BLaER1 treated with 17β-estradiol and CSF1 and Interleukin-3, amounts not matched to agents 10 nM and 100 nM (cell line): Measurements from ENCODE around the gene ATXN7L1.

Experiments used
- H3K27ac ChIP-seq, 11 experiments: shearing (Covaris generic); formaldehyde crosslinking; 2 replicates each; pipeline ENCODE4 v1.8.1; 2022
- H3K27me3 ChIP-seq, 11 experiments: shearing (Covaris generic); formaldehyde crosslinking; 2 replicates each; pipeline ENCODE4 v1.8.1; 2022
- H3K36me3 ChIP-seq, 11 experiments: shearing (Covaris generic); formaldehyde crosslinking; 2 replicates each; pipeline ENCODE4 v1.8.1; 2022
- H3K4me1 ChIP-seq, 10 experiments: shearing (Covaris generic); formaldehyde crosslinking; 2 replicates each; pipeline ENCODE4 v1.8.1; 2022
- H3K4me2 ChIP-seq, 11 experiments: shearing (Covaris generic); formaldehyde crosslinking; 2 replicates each; pipeline ENCODE4 v1.8.1; 2022
- H3K4me3 ChIP-seq, 10 experiments: shearing (Covaris generic); formaldehyde crosslinking; 2 replicates each; pipeline ENCODE4 v1.8.1; 2022
- H3K9ac ChIP-seq, 11 experiments: shearing (Covaris generic); formaldehyde crosslinking; 2 replicates each; pipeline ENCODE4 v1.8.1; 2022
- H3K9me3 ChIP-seq, 11 experiments: shearing (Covaris generic); formaldehyde crosslinking; replicated peaks in 1 of 11; 2 replicates each; pipeline ENCODE4 v1.8.1; 2022
- H4K20me1 ChIP-seq, 11 experiments: shearing (Covaris generic); formaldehyde crosslinking; 2 replicates each; pipeline ENCODE4 v1.8.1; 2022
- Cebpa-rat ChIP-seq, 11 experiments: shearing (Covaris generic); IDR thresholded peaks; 2 replicates each; pipeline ENCODE4 v1.8.1; 2022

Gene ATXN7L1

GRCh38 chr7:105655500-105656380 is 220.7 kb downstream of the ATXN7L1 start:
- Histone ChIP-seq H3K4me2 (no peak overlapping the region), H3K27me3 (no peaks in the 10 kb centered on the region), H4K20me1 (peaks cover 18 to 76% (median 35%) of the 10 kb centered on the region in 11 experiments; a peak in 17 of 22 replicates), H3K9ac (no peak overlapping the region), H3K4me1 (no peaks in the 10 kb centered on the region), H3K9me3 (no peaks in the 10 kb centered on the region), H3K36me3 (peaks cover 13 to 96% (median 46%) of the 10 kb centered on the region in 11 experiments; a peak in 19 of 22 replicates), H3K27ac (no peak overlapping the region), H3K4me3 (no peak overlapping the region)
- TF ChIP-seq Cebpa-rat (IDR thresholded peaks at IDR 0.05) = no peak

- Histone ChIP-seq H3K9ac (no peak overlapping the region), H3K4me3 (no peak overlapping the region), H3K4me2 (no peak overlapping the region), H3K36me3 (peaks cover 9 to 96% (median 43%) of the 10 kb centered on the region in 11 experiments; a peak in 16 of 22 replicates), H4K20me1 (peaks cover 18 to 74% (median 35%) of the 10 kb centered on the region in 11 experiments; a peak in 17 of 22 replicates), H3K4me1 (no peaks in the 10 kb centered on the region), H3K27ac (no peak overlapping the region), H3K9me3 (no peaks in the 10 kb centered on the region), H3K27me3 (no peaks in the 10 kb centered on the region)
- TF ChIP-seq Cebpa-rat (IDR thresholded peaks at IDR 0.05) = no peak
These were observed 221.3 kb downstream of the ATXN7L1 start for GRCh38 chr7:105655067-105655466.

GRCh38 chr7:105654095-105654686 is 222.2 kb downstream of the ATXN7L1 start:
- no peaks in the 10 kb centered on the region for H3K27me3 ChIP-seq
- no peak overlapping the region for H3K9ac ChIP-seq
- H4K20me1 ChIP-seq = peaks cover 18 to 65% (median 35%) of the 10 kb centered on the region in 11 experiments; a peak in 17 of 22 replicates
- H3K4me1 ChIP-seq = peaks cover 0 to under 1% (median 0%) of the 10 kb centered on the region in 10 experiments; a peak in 1 of 20 replicates
- H3K4me3 ChIP-seq = no peak overlapping the region
- H3K4me2 ChIP-seq = no peak overlapping the region
- peaks cover 2 to 96% (median 34%) of the 10 kb centered on the region in 11 experiments; a peak in 16 of 22 replicates for H3K36me3 ChIP-seq
- TF ChIP-seq Cebpa-rat (IDR thresholded peaks at IDR 0.05) = peak in 2 of 11 experiments; percentile 22 to 34; a peak in 1 of 22 replicates
- H3K27ac ChIP-seq = no peak overlapping the region
- no peaks in the 10 kb centered on the region for H3K9me3 ChIP-seq

- Histone ChIP-seq H3K9me3 (no peaks in the 10 kb centered on the region), H3K36me3 (peaks cover 0 to 96% (median 27%) of the 10 kb centered on the region in 11 experiments; a peak in 16 of 22 replicates), H3K27ac (no peak overlapping the region), H4K20me1 (peaks cover 18 to 66% (median 35%) of the 10 kb centered on the region in 11 experiments; a peak in 17 of 22 replicates), H3K27me3 (no peaks in the 10 kb centered on the region), H3K9ac (no peak overlapping the region), H3K4me2 (no peak overlapping the region), H3K4me1 (peaks cover 0 to 7% (median 3%) of the 10 kb centered on the region in 10 experiments; a peak in 4 of 20 replicates), H3K4me3 (no peak overlapping the region)
- no peak for TF ChIP-seq Cebpa-rat (IDR thresholded peaks at IDR 0.05)
These were observed 222.9 kb downstream of the ATXN7L1 start for GRCh38 chr7:105653441-105654005.

- no peak for TF ChIP-seq Cebpa-rat (IDR thresholded peaks at IDR 0.05)
- Histone ChIP-seq H3K4me3 (no peak overlapping the region), H3K4me1 (peaks cover 0 to 8% (median 4%) of the 10 kb centered on the region in 10 experiments; a peak in 4 of 20 replicates), H3K27me3 (no peaks in the 10 kb centered on the region), H4K20me1 (peaks cover 18 to 73% (median 35%) of the 10 kb centered on the region in 11 experiments; a peak in 17 of 22 replicates), H3K9me3 (no peaks in the 10 kb centered on the region), H3K4me2 (no peak overlapping the region), H3K36me3 (peaks cover 4 to 96% (median 24%) of the 10 kb centered on the region in 11 experiments; a peak in 16 of 22 replicates), H3K27ac (no peak overlapping the region), H3K9ac (no peak overlapping the region)
These were observed 223.9 kb downstream of the ATXN7L1 start for GRCh38 chr7:105652359-105652993.

- no peak overlapping the region for H3K9ac ChIP-seq
- H3K4me2 ChIP-seq = no peak overlapping the region
- peaks cover 18 to 73% (median 35%) of the 10 kb centered on the region in 11 experiments; a peak in 17 of 22 replicates for H4K20me1 ChIP-seq
- no peak overlapping the region for H3K27ac ChIP-seq
- no peak for TF ChIP-seq Cebpa-rat (IDR thresholded peaks at IDR 0.05)
- no peaks in the 10 kb centered on the region for H3K27me3 ChIP-seq
- H3K36me3 ChIP-seq = peaks cover 4 to 96% (median 24%) of the 10 kb centered on the region in 11 experiments; a peak in 16 of 22 replicates
- peaks cover 0 to 8% (median 4%) of the 10 kb centered on the region in 10 experiments; a peak in 4 of 20 replicates for H3K4me1 ChIP-seq
- no peak overlapping the region for H3K4me3 ChIP-seq
- no peaks in the 10 kb centered on the region for H3K9me3 ChIP-seq
These were observed 224.6 kb downstream of the ATXN7L1 start for GRCh38 chr7:105651798-105652197.

GRCh38 chr7:105650382-105650970 is 225.9 kb downstream of the ATXN7L1 start:
- Histone ChIP-seq H3K4me1 (peaks cover 0 to 8% (median 4%) of the 10 kb centered on the region in 10 experiments; a peak in 4 of 20 replicates), H3K4me2 (no peak overlapping the region), H3K27ac (no peak overlapping the region), H3K36me3 (peaks cover 0 to 96% (median 14%) of the 10 kb centered on the region in 11 experiments; a peak in 14 of 22 replicates), H3K9ac (no peak overlapping the region), H3K27me3 (no peaks in the 10 kb centered on the region), H3K4me3 (no peak overlapping the region), H4K20me1 (peaks cover 8 to 61% (median 29%) of the 10 kb centered on the region in 11 experiments; a peak in 17 of 22 replicates), H3K9me3 (no peaks in the 10 kb centered on the region)
- no peak for TF ChIP-seq Cebpa-rat (IDR thresholded peaks at IDR 0.05)

- no peak for TF ChIP-seq Cebpa-rat (IDR thresholded peaks at IDR 0.05)
- Histone ChIP-seq H3K27me3 (no peaks in the 10 kb centered on the region), H3K4me3 (no peak overlapping the region)
These were observed 226.5 kb downstream of the ATXN7L1 start for GRCh38 chr7:105649727-105650381.

More at GRCh38 chr7:105649727-105650381, 226.5 kb downstream of the ATXN7L1 start:
- peaks cover 0 to 8% (median 4%) of the 10 kb centered on the region in 10 experiments; a peak in 4 of 20 replicates for H3K4me1 ChIP-seq
- H3K9me3 ChIP-seq = no peaks in the 10 kb centered on the region
- peaks cover 0 to 91% (median 12%) of the 10 kb centered on the region in 11 experiments; a peak in 12 of 22 replicates for H3K36me3 ChIP-seq
- H4K20me1 ChIP-seq = peaks cover 5 to 55% (median 23%) of the 10 kb centered on the region in 11 experiments; a peak in 14 of 22 replicates
- H3K27ac ChIP-seq = no peak overlapping the region
- no peak overlapping the region for H3K4me2 ChIP-seq
- no peak overlapping the region for H3K9ac ChIP-seq
